C4-2B (cell line): ENCODE measurements around the gene CAMK4.

Experiments
- CTCF ChIP-seq: fragments of 450-650 bp; conservative IDR thresholded peaks from 2 replicates; pipeline ENCODE4 v1.5.1; 2017; ENCODE audit warnings: mild to moderate bottlenecking
- ZFX ChIP-seq: fragments of 450-650 bp; IDR thresholded peaks from 2 replicates; pipeline ENCODE4 v1.6.1; 2017

- TF ChIP-seq CTCF, result no peak
- no peak for TF ChIP-seq ZFX
These were observed 262.7 kb downstream of the CAMK4 start for GRCh38 chr5:111486926-111487325.
